Endothelial cell of umbilical vein (primary cell): ENCODE results near the gene TM4SF4.
A peak's percentile ranks its signal among the peaks of the same experiment; 100 is the strongest.

Experiments used
- CTCF ChIP-seq, 2 donors: IDR thresholded peaks; 1 replicate in 1 of 2; 2 replicates in 1 of 2; pipeline ENCODE4 v1.5.1; 2011; ENCODE audit warnings: low read length in 2 of 2, mild to moderate bottlenecking in 2 of 2, moderate library complexity in 2 of 2, control low read depth in 1 of 2, inconsistent platforms in 1 of 2, low read depth in 1 of 2; ENCODE audit not compliant: insufficient read depth in 1 of 2; ENCODE audit errors: extremely low read depth in 1 of 2
- MYC ChIP-seq: IDR thresholded peaks from one replicate; pipeline ENCODE4 v1.6.1; 2011; ENCODE audit warnings: mild to moderate bottlenecking, low read depth, low read length
- POLR2AphosphoS5 ChIP-seq: IDR thresholded peaks from 2 replicates; pipeline ENCODE4 v1.6.1; 2012; ENCODE audit warnings: low read depth, mild to moderate bottlenecking, control low read depth, low read length, moderate library complexity; ENCODE audit not compliant: insufficient read depth

GRCh38 chr3:149542375-149543312 lies 68.1 kb downstream of the TM4SF4 start:
- TF ChIP-seq MYC (no peak), CTCF (IDR thresholded peaks at IDR 0.05; ENCODE audit: extremely low read depth in 1 of 2, insufficient read depth in 1 of 2, low read depth in 1 of 2, low read length in 2 of 2) (no peak), POLR2AphosphoS5 (peak; percentile 63)
